ENCODE results near the gene SULT1C2. TPM values are rescaled to one million over a fixed set of nuclear protein-coding genes. Genes with fewer than 3 reads are reported as not detected.

The SULT1C2 gene
- total RNA-seq, 1 experiment from 2014 or later = 3.9 TPM

DNA sequence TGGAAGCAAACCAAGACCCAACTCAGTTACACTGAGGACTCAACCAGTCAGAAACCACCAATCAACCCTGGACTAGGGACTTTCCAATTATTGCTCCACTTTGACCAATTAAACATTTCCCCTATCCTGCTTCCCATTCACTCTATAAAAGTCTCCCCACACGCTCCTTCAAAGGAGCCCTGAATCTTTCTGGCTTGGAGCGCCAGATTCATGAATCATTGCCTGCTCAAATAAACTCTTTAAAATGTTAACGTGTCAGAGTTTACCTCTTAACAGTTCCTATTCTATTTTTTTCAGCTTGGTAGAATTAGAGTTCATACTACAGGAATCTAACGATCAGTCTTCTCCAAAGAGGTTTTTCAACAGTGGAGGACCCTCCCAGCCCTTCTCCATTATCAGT, 20.7 kb upstream of the SULT1C2 start (continued):
- no peak for TF ChIP-seq ZBTB33 (IDR thresholded peaks at IDR 0.05; ENCODE audit: extremely low read depth, insufficient replicate concordance, low read length)

GRCh38 chr2:108270346-108270745, 18.3 kb upstream of the SULT1C2 start:
- Histone ChIP-seq H3K9me3 (ENCODE audit: control insufficient read depth in 1 of 2, insufficient read depth in 1 of 2, low read depth in 1 of 2, low read length in 2 of 2) (no peaks in the 10 kb centered on the region), H3K36me3 (ENCODE audit: control insufficient read depth in 1 of 2, insufficient read depth in 2 of 2, low read length in 2 of 2) (no peaks in the 10 kb centered on the region), H3K27me3 (ENCODE audit: insufficient read depth, low read length) (peaks cover 5% of the 10 kb centered on the region; the same call in 1 of the 2 replicates), H2AFZ (ENCODE audit: low read depth, low read length, poor library complexity, severe bottlenecking) (no peak overlapping the region), H3K4me3 (replicated peaks in 1 of 2; ENCODE audit: low read depth in 1 of 2, low read length in 2 of 2) (no peak overlapping the region), H3K4me2 (ENCODE audit: low read length) (no peak overlapping the region), H3K79me2 (ENCODE audit: insufficient read depth, low read length) (no peaks in the 10 kb centered on the region), H3K9me2 (ENCODE audit: insufficient read depth) (no peaks in the 10 kb centered on the region), H4K20me1 (ENCODE audit: insufficient read depth) (no peaks in the 10 kb centered on the region), H3K4me1 (ENCODE audit: control insufficient read depth in 1 of 2, insufficient read depth in 2 of 2, low read length in 2 of 2) (no peaks in the 10 kb centered on the region), H3K27ac (ENCODE audit: low read depth, low read length) (no peak overlapping the region), H3K9ac (ENCODE audit: low read length) (no peak overlapping the region)
- no peak for ATAC-seq
- intact Hi-C loops (cut with micrococcal nuclease) = no loop called here
- no TSS peak for BruUV-seq (replicated peaks)
- DNase-seq (ENCODE audit: low read depth, low spot score) = no peak
- ChIA-PET POLR2A (no interaction called here), CTCF (no interaction called here), RAD21 (ENCODE audit: low non-redundant PET in 1 of 2, low total read pairs in 2 of 2, uncharacterized antibody in 2 of 2, unreplicated experiment in 2 of 2) (no interaction called here)
- TF ChIP-seq EZH2 (IDR thresholded peaks at IDR 0.05) (no peak), ZNF274 (IDR thresholded peaks at IDR 0.05; ENCODE audit: low read depth, low read length) (no peak), ELF1 (IDR thresholded peaks at IDR 0.05; ENCODE audit: borderline replicate concordance, low read depth) (no peak), FOSL1 (IDR thresholded peaks at IDR 0.05; ENCODE audit: low read depth) (no peak), SIN3A (IDR thresholded peaks at IDR 0.05; ENCODE audit: low read depth) (no peak), ZBTB33 (IDR thresholded peaks at IDR 0.05; ENCODE audit: extremely low read depth, insufficient replicate concordance, low read length) (no peak), EZH2phosphoT487 (IDR thresholded peaks at IDR 0.05; ENCODE audit: borderline replicate concordance) (no peak), RAD21 (IDR thresholded peaks at IDR 0.05; ENCODE audit: low read depth) (no peak), YY1 (IDR thresholded peaks at IDR 0.05; ENCODE audit: extremely low read depth, insufficient replicate concordance, low read depth, low read length) (no peak), POLR2A (IDR thresholded peaks at IDR 0.05; ENCODE audit: borderline replicate concordance, extremely low read depth, insufficient read depth, insufficient read length) (no peak), SP1 (IDR thresholded peaks at IDR 0.05; ENCODE audit: low read depth) (no peak), POLR2AphosphoS5 (IDR thresholded peaks at IDR 0.05; ENCODE audit: low read depth, low read length) (no peak), CTCF (IDR thresholded peaks at IDR 0.05 in 2 of 3, conservative IDR thresholded peaks at IDR 0.05 in 1 of 3; ENCODE audit: borderline replicate concordance in 1 of 3, insufficient read depth in 1 of 3, low read depth in 2 of 3, low read length in 2 of 3) (no peak)
